H9 (cell line): ENCODE data around the gene GMCL1. TPM values are rescaled to one million over a fixed set of nuclear protein-coding genes. Genes with fewer than 3 reads are reported as not detected.

ENCODE experiments used
- DNase-seq: peaks from one replicate; pipeline ENCODE4 v3.0.0-alpha.2; 2017
- H2AFZ ChIP-seq: one replicate; pipeline ENCODE4 v1.6.1; 2013; ENCODE audit warnings: mild to moderate bottlenecking, low read length, control low read depth, moderate library complexity
- H2AK5ac ChIP-seq: 2 replicates; pipeline ENCODE4 v1.6.1; 2013; ENCODE audit warnings: low read length, control low read depth, mixed read lengths; ENCODE audit not compliant: insufficient read length
- H2BK120ac ChIP-seq: one replicate; pipeline ENCODE4 v1.6.1; 2013; ENCODE audit warnings: low read depth, mild to moderate bottlenecking, low read length, control low read depth, inconsistent platforms; ENCODE audit not compliant: poor library complexity, severe bottlenecking
- H2BK12ac ChIP-seq: 2 replicates; pipeline ENCODE4 v1.6.1; 2013; ENCODE audit warnings: low read length, control low read depth, mixed read lengths, low read depth; ENCODE audit not compliant: insufficient read length
- H2BK15ac ChIP-seq: 2 replicates; pipeline ENCODE4 v1.6.1; 2013; ENCODE audit warnings: low read depth, low read length, control low read depth
- H2BK20ac ChIP-seq: one replicate; pipeline ENCODE4 v1.6.1; 2013; ENCODE audit warnings: low read depth, mild to moderate bottlenecking, low read length, control low read depth, inconsistent platforms; ENCODE audit not compliant: poor library complexity, severe bottlenecking
- H2BK5ac ChIP-seq: 2 replicates; pipeline ENCODE4 v1.6.1; 2013; ENCODE audit warnings: low read length, control low read depth, mixed read lengths; ENCODE audit not compliant: insufficient read length
- H3K14ac ChIP-seq: 2 replicates; pipeline ENCODE4 v1.6.1; 2013; ENCODE audit warnings: low read length, control low read depth; ENCODE audit not compliant: insufficient read depth
- H3K18ac ChIP-seq: 2 replicates; pipeline ENCODE4 v1.6.1; 2013; ENCODE audit warnings: low read depth, mild to moderate bottlenecking, mixed read lengths, low read length, control low read depth; ENCODE audit not compliant: insufficient read length
- H3K23ac ChIP-seq: 2 replicates; pipeline ENCODE4 v1.6.1; 2013; ENCODE audit warnings: low read length, control low read depth, mixed read lengths, low read depth; ENCODE audit not compliant: insufficient read length
- H3K23me2 ChIP-seq: 2 replicates; pipeline ENCODE4 v1.6.1; 2013; ENCODE audit warnings: low read depth, mild to moderate bottlenecking, mixed read lengths, low read length, control low read depth; ENCODE audit not compliant: insufficient read length, poor library complexity, severe bottlenecking
- H3K27ac ChIP-seq: 2 replicates; pipeline ENCODE4 v1.5.1; 2013; ENCODE audit warnings: low read length, control low read depth, mixed read lengths, low read depth; ENCODE audit not compliant: insufficient read length
- H3K27me3 ChIP-seq: 2 replicates; pipeline ENCODE4 v1.6.1; 2013; ENCODE audit warnings: low read length, control low read depth, inconsistent platforms; ENCODE audit not compliant: insufficient read depth
- H3K4ac ChIP-seq: 2 replicates; pipeline ENCODE4 v1.6.1; 2013; ENCODE audit warnings: low read depth, mild to moderate bottlenecking, control low read depth, inconsistent platforms, low read length, moderate library complexity
- H3K4me1 ChIP-seq: 2 replicates; pipeline ENCODE4 v1.6.1; 2013; ENCODE audit warnings: low read length, control low read depth, inconsistent platforms; ENCODE audit not compliant: insufficient read depth
- H3K4me2 ChIP-seq: 2 replicates; pipeline ENCODE4 v1.6.1; 2013; ENCODE audit warnings: low read length, control low read depth, mixed read lengths; ENCODE audit not compliant: insufficient read length, insufficient read depth
- H3K56ac ChIP-seq: 2 replicates; pipeline ENCODE4 v1.6.1; 2013; ENCODE audit warnings: low read depth, mild to moderate bottlenecking, mixed read lengths, low read length, control low read depth; ENCODE audit not compliant: insufficient read length
- H3K79me1 ChIP-seq: 2 replicates; pipeline ENCODE4 v1.6.1; 2013; ENCODE audit warnings: low read depth, mild to moderate bottlenecking, moderate library complexity, low read length, control low read depth, inconsistent platforms; ENCODE audit not compliant: insufficient read depth, poor library complexity, severe bottlenecking
- H3K79me2 ChIP-seq: 2 replicates; pipeline ENCODE4 v1.6.1; 2013; ENCODE audit warnings: low read length, control low read depth, inconsistent platforms; ENCODE audit not compliant: insufficient read depth
- H3K9ac ChIP-seq: 2 replicates; pipeline ENCODE4 v1.6.1; 2013; ENCODE audit warnings: low read length, control low read depth, mixed read lengths; ENCODE audit not compliant: insufficient read length; ENCODE audit errors: extremely low read depth
- H3K9me3 ChIP-seq: one replicate; pipeline ENCODE4 v1.6.1; 2013; ENCODE audit warnings: low read depth, low read length, inconsistent platforms; ENCODE audit not compliant: control insufficient read depth
- H3T11ph ChIP-seq: one replicate; pipeline ENCODE4 v1.6.1; 2013; ENCODE audit warnings: mild to moderate bottlenecking, low read length, control low read depth, inconsistent platforms
- H4K20me1 ChIP-seq: one replicate; pipeline ENCODE4 v1.6.1; 2013; ENCODE audit not compliant: control insufficient read depth, insufficient read length, insufficient read depth
- H4K5ac ChIP-seq: 2 replicates; pipeline ENCODE4 v1.6.1; 2013; ENCODE audit warnings: low read depth, mild to moderate bottlenecking, mixed read lengths, low read length, control low read depth; ENCODE audit not compliant: insufficient read length
- H4K8ac ChIP-seq: replicated peaks from 2 replicates; pipeline ENCODE4 v1.6.1; 2013; ENCODE audit warnings: low read length, control low read depth, mixed read lengths, low read depth; ENCODE audit not compliant: insufficient read length
- H4K91ac ChIP-seq: 2 replicates; pipeline ENCODE4 v1.6.1; 2013; ENCODE audit warnings: low read depth, mild to moderate bottlenecking, moderate library complexity, mixed read lengths, low read length, control low read depth; ENCODE audit not compliant: insufficient read length
- H3K27ac Mint-ChIP-seq, 3 experiments: 2 replicates in 2 of 3; 3 replicates in 1 of 3; pipeline ENCODE4 v1.8.0; 2020 to 2021; ENCODE audit warnings: mixed read lengths in 3 of 3, mild to moderate bottlenecking in 1 of 3, moderate library complexity in 1 of 3
- H3K27me3 Mint-ChIP-seq: 2 replicates; pipeline ENCODE4 v1.8.0; 2021; ENCODE audit warnings: low read depth, mild to moderate bottlenecking, moderate library complexity, mixed read lengths
- H3K36me3 Mint-ChIP-seq, 3 experiments: 2 replicates in 2 of 3; 3 replicates in 1 of 3; pipeline ENCODE4 v1.8.0; 2020 to 2021; ENCODE audit warnings: low read depth in 3 of 3, mixed read lengths in 3 of 3; ENCODE audit not compliant: insufficient read depth in 1 of 3
- H3K4me1 Mint-ChIP-seq, 2 experiments: 2 replicates each; pipeline ENCODE4 v1.8.0; 2020; ENCODE audit warnings: mixed read lengths in 2 of 2
- H3K4me3 Mint-ChIP-seq, 2 experiments: 2 replicates in 1 of 2; 3 replicates in 1 of 2; pipeline ENCODE4 v1.8.0; 2020 to 2021; ENCODE audit warnings: mild to moderate bottlenecking in 2 of 2, mixed read lengths in 2 of 2, moderate library complexity in 1 of 2
- H3K9me3 Mint-ChIP-seq, 2 experiments: 2 replicates in 1 of 2; 3 replicates in 1 of 2; pipeline ENCODE4 v1.8.0; 2020; ENCODE audit warnings: mild to moderate bottlenecking in 2 of 2, mixed read lengths in 2 of 2, moderate library complexity in 1 of 2
- WGBS: extraction: QIAGEN DNeasy Blood & Tissue Kit; methylation state at CpG from one replicate; pipeline ENCODE4 v1.1.7; 2013; ENCODE audit warnings: missing lambda C conversion rate, low lambda C conversion rate, mixed read lengths; ENCODE audit not compliant: insufficient read length; ENCODE audit errors: extremely low coverage; 5-methylcytosine and 5-hydroxymethylcytosine counted together
- total RNA-seq: library from RNA; stranded (reverse); gene quantifications from 2 replicates; pipeline ENCODE4 v1.2.1, GENCODE V29; 2021
- TF ChIP-seq, protein P1 (sequence below): fragments of 200-600 bp; sonication (generic); conservative IDR thresholded peaks from 3 replicates; pipeline ENCODE4 v1.8.0; 2021; ENCODE audit warnings: antibody characterized with exemption, mild to moderate bottlenecking

GMCL1 gene
- total RNA-seq, 1 experiment from 2014 or later: 18.6 TPM

DNA sequence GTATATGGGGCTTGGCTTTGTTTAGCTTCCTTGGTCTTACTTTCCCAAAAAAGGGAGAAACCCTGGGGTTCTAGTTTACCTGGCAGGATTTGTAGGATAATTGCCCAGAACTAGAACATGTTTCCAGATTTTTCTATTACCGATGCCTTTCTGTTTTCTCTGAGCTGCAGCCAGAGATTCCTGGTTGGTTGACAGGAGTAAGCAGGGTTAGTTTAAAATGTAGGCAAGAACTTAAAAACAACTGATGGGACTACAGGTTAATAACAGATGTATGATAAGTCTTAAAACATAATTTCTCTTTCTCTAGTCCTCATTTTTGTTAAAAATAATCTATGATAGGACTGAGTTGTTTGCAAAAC is 38.9 kb upstream of the GMCL1 start:
- H2AK5ac ChIP-seq: no peak overlapping the region
- no peaks in the 10 kb centered on the region for H3K27me3 Mint-ChIP-seq
- H4K8ac ChIP-seq: no peak overlapping the region
- peaks cover 15 to 26% of the 10 kb centered on the region in 2 experiments for H3K4me1 Mint-ChIP-seq
- no peak overlapping the region for H3K27ac ChIP-seq
- H3K27ac Mint-ChIP-seq: no peak overlapping the region; a peak in 1 of 7 replicates
- no peaks in the 10 kb centered on the region for H3K23me2 ChIP-seq
- no peak overlapping the region for H2BK15ac ChIP-seq
- H3K4me3 Mint-ChIP-seq: no peak overlapping the region
- H3K79me1 ChIP-seq: no peaks in the 10 kb centered on the region
- no peaks in the 10 kb centered on the region for H3K36me3 Mint-ChIP-seq
- H3K56ac ChIP-seq: no peak overlapping the region
- no peak for DNase-seq
- no CpG with 5 or more reads among the region's 1 CpG for WGBS
- H3K4ac ChIP-seq: no peak overlapping the region
- H4K20me1 ChIP-seq: no peaks in the 10 kb centered on the region
- no peaks in the 10 kb centered on the region for H3K9me3 Mint-ChIP-seq
- no peak overlapping the region for H2BK12ac ChIP-seq
- H3T11ph ChIP-seq: no peak overlapping the region
- peaks cover 3% of the 10 kb centered on the region; the same call in 1 of the 2 replicates for H3K4me1 ChIP-seq
- no peaks in the 10 kb centered on the region for H3K79me2 ChIP-seq
- no peaks in the 10 kb centered on the region for H3K9me3 ChIP-seq
- H4K5ac ChIP-seq: no peak overlapping the region
- no peak overlapping the region for H2BK5ac ChIP-seq
- no peak overlapping the region for H3K9ac ChIP-seq
- H2BK20ac ChIP-seq: peak overlapping the region; percentile 61
- H3K4me2 ChIP-seq: no peak overlapping the region
- H3K18ac ChIP-seq: no peak overlapping the region
- H3K23ac ChIP-seq: no peak overlapping the region
- no peaks in the 10 kb centered on the region for H3K27me3 ChIP-seq
- no peak overlapping the region for H2AFZ ChIP-seq
- H2BK120ac ChIP-seq: no peak overlapping the region
- no peak overlapping the region for H3K14ac ChIP-seq
- no peak overlapping the region for H4K91ac ChIP-seq
- TF ChIP-seq, protein P1, sequence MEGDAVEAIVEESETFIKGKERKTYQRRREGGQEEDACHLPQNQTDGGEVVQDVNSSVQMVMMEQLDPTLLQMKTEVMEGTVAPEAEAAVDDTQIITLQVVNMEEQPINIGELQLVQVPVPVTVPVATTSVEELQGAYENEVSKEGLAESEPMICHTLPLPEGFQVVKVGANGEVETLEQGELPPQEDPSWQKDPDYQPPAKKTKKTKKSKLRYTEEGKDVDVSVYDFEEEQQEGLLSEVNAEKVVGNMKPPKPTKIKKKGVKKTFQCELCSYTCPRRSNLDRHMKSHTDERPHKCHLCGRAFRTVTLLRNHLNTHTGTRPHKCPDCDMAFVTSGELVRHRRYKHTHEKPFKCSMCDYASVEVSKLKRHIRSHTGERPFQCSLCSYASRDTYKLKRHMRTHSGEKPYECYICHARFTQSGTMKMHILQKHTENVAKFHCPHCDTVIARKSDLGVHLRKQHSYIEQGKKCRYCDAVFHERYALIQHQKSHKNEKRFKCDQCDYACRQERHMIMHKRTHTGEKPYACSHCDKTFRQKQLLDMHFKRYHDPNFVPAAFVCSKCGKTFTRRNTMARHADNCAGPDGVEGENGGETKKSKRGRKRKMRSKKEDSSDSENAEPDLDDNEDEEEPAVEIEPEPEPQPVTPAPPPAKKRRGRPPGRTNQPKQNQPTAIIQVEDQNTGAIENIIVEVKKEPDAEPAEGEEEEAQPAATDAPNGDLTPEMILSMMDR: no peak
